HepG2 (cell line): ENCODE data around the gene XPC. TPM values are rescaled to one million over a fixed set of nuclear protein-coding genes. Genes with fewer than 3 reads are reported as not detected.
A peak's percentile ranks its signal among the peaks of the same experiment; 100 is the strongest.

Source experiments
- ARNTL ChIP-seq: sonication (generic); formaldehyde crosslinking; IDR thresholded peaks from 2 replicates; pipeline ENCODE4 v1.4.0; 2020; ENCODE audit warnings: mild to moderate bottlenecking, missing genetic modification reagents
- ASH2L ChIP-seq: fragments of 300-600, 200-600 bp; sonication (generic); IDR thresholded peaks from 2 replicates; pipeline ENCODE4 v1.7.0; 2017; ENCODE audit warnings: low read depth, mild to moderate bottlenecking, moderate library complexity, mixed read lengths, low read length; ENCODE audit not compliant: insufficient read length
- CERS6 ChIP-seq: sonication (generic); formaldehyde crosslinking; IDR thresholded peaks from 2 replicates; pipeline ENCODE4 v1.5.0; 2020; ENCODE audit warnings: missing genetic modification reagents
- E2F5 ChIP-seq: sonication (generic); formaldehyde crosslinking; conservative IDR thresholded peaks from 2 replicates; pipeline ENCODE4 v1.4.0; 2020; ENCODE audit warnings: missing genetic modification reagents
- ESRRA ChIP-seq: sonication (generic); formaldehyde crosslinking; IDR thresholded peaks from 2 replicates; pipeline ENCODE4 v1.5.1; 2020; ENCODE audit warnings: mild to moderate bottlenecking, low read depth, missing genetic modification reagents
- GLI4 ChIP-seq: sonication (generic); formaldehyde crosslinking; IDR thresholded peaks from 2 replicates; pipeline ENCODE4 v1.5.1; 2020; ENCODE audit warnings: missing genetic modification reagents, mild to moderate bottlenecking, moderate library complexity, borderline replicate concordance
- HBP1 ChIP-seq: IDR thresholded peaks from 2 replicates; pipeline ENCODE4 v1.6.1; 2016; ENCODE audit warnings: low read depth, control low read depth
- HMG20A ChIP-seq: IDR thresholded peaks from 2 replicates; pipeline ENCODE4 v1.6.1; 2016; ENCODE audit warnings: borderline replicate concordance
- IKZF4 ChIP-seq: sonication (generic); formaldehyde crosslinking; IDR thresholded peaks from 2 replicates; pipeline ENCODE4 v1.5.1; 2020; ENCODE audit warnings: borderline replicate concordance, mild to moderate bottlenecking, low read depth, missing genetic modification reagents; ENCODE audit errors: not compliant biosample characterization
- KDM5B ChIP-seq: sonication (generic); formaldehyde crosslinking; IDR thresholded peaks from 2 replicates; pipeline ENCODE4 v1.4.0; 2020; ENCODE audit warnings: missing genetic modification reagents, mild to moderate bottlenecking, borderline replicate concordance
- MAZ ChIP-seq, 2 experiments: sonication (generic) in 1 of 2; formaldehyde crosslinking in 1 of 2; IDR thresholded peaks; 2 replicates each; pipeline versions ENCODE4 v1.5.0 to v1.6.1; 2012 to 2020; ENCODE audit warnings: low read depth in 2 of 2, mild to moderate bottlenecking in 2 of 2, borderline replicate concordance in 1 of 2, improper control_type of control experiment in 1 of 2, low read length in 1 of 2, missing genetic modification reagents in 1 of 2, moderate library complexity in 1 of 2
- SETDB1 ChIP-seq: sonication (generic); formaldehyde crosslinking; IDR thresholded peaks from 2 replicates; pipeline ENCODE4 v1.5.1; 2020; ENCODE audit warnings: missing genetic modification reagents, mild to moderate bottlenecking, borderline replicate concordance
- SOX6 ChIP-seq, 2 experiments: fragments of 450-650 bp in 1 of 2; sonication (generic) in 1 of 2; formaldehyde crosslinking in 1 of 2; IDR thresholded peaks; 2 replicates each; pipeline versions ENCODE4 v1.4.0 to v1.6.1; 2017 to 2020; ENCODE audit warnings: antibody characterized with exemption in 1 of 2, mild to moderate bottlenecking in 1 of 2, missing genetic modification reagents in 1 of 2
- SRSF1 ChIP-seq: fragments of 200-400 bp; formaldehyde crosslinking; optimal IDR thresholded peaks from 2 replicates; pipeline ENCODE3; 2017; ENCODE audit warnings: mild to moderate bottlenecking, low read depth, low read length, moderate library complexity
- TOPORS ChIP-seq: sonication (generic); formaldehyde crosslinking; IDR thresholded peaks from 2 replicates; pipeline ENCODE4 v1.8.0; 2023; ENCODE audit warnings: mild to moderate bottlenecking, missing genetic modification reagents
- ZBTB26 ChIP-seq: IDR thresholded peaks from 2 replicates; pipeline ENCODE4 v1.6.1; 2016; ENCODE audit warnings: missing compliant biosample characterization, missing genetic modification reagents, borderline replicate concordance
- ZNF567 ChIP-seq: sonication (generic); formaldehyde crosslinking; IDR thresholded peaks from 2 replicates; pipeline ENCODE4 v1.8.1; 2023; ENCODE audit warnings: mild to moderate bottlenecking, missing genetic modification reagents, borderline replicate concordance
- ZNF577 ChIP-seq: sonication (generic); formaldehyde crosslinking; IDR thresholded peaks from 2 replicates; pipeline ENCODE4 v1.4.0; 2020; ENCODE audit warnings: mild to moderate bottlenecking, low read depth, missing genetic modification reagents, borderline replicate concordance
- polyA plus RNA-seq, 8 experiments: library from polyadenylated mRNA; depleted of rRNA in 3 of 8; stranded (reverse) in 7 of 8; unstranded in 1 of 8; fragments of >200 nt; fragmentation: Illumina TruSeq in 4 of 8; extraction: Trizol in 4 of 8; gene quantifications; 2 replicates each; pipeline versions ENCODE4 v1.2.1 to v1.2.3, GENCODE V29; 2011 to 2016; ENCODE audit warnings: low read depth in 4 of 8, missing spikeins in 1 of 8, mixed read lengths in 1 of 8; ENCODE audit not compliant: insufficient read depth in 1 of 8
- total RNA-seq, 5 experiments: library from RNA; depleted of rRNA; stranded (reverse); fragments of >200 nt; fragmentation: Illumina TruSeq; extraction: Trizol; gene quantifications; 2 replicates each; pipeline ENCODE4 v1.2.3, GENCODE V29; 2016; ENCODE audit warnings: low read depth in 1 of 5
- TF ChIP-seq, protein P1 (sequence below): sonication (generic); formaldehyde crosslinking; IDR thresholded peaks from 2 replicates; pipeline ENCODE4 v1.5.1; 2020; ENCODE audit warnings: missing genetic modification reagents, mild to moderate bottlenecking, borderline replicate concordance
- TF ChIP-seq, protein P2 (sequence below): sonication (generic); formaldehyde crosslinking; IDR thresholded peaks from 2 replicates; pipeline ENCODE4 v1.4.0; 2020; ENCODE audit warnings: low read depth, mild to moderate bottlenecking, missing genetic modification reagents

Gene XPC
- total and polyA plus RNA-seq, 2 of the 13 experiments (the other 11 are each of a cell fraction or from before 2014, with no cell fraction given): 9.4 to 24.1 TPM

DNA sequence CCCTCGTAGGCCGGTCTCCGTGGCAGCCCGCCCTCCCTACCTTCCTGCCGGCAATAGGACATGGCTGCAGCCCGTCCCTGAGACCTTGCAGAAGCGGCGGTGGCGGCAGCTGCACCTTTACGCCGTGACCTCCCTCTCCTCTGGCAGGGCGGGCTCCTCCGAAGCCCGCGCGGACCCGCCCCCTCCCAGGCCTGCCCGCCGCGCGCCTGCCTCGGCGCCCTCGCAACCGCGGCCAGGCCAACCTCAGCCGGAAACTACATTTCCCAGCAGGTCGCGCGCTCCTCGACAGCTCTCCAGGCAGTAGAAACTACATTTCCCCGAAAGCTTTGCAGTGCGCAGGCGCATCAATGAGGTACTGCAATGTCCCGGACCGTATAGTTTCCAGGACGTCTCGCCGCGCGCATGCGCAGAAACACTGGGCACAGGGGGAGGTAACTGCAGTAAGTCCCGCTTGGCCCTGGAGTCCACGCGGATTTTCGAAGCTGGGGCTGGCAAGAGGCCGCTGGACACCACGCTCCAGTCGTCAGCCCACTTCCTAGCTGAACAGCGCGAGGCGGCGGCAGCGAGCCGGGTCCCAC, 53.7 kb downstream of the XPC start, which contains the start of the genes CHCHD4 and TMEM43 (continued):
- TF ChIP-seq ZNF577 (CRISPR knock-in tag): no peak
- peak; percentile 31 for TF ChIP-seq ASH2L
- peak; percentile 2; the same call in 1 of the 2 replicates for TF ChIP-seq ESRRA
- TF ChIP-seq HBP1 (CRISPR knock-in tag): peak; percentile 50; the same call in 1 of the 2 replicates
- no peak for TF ChIP-seq ZNF567 (CRISPR knock-in tag)
- TF ChIP-seq MAZ (IDR thresholded peaks at IDR 0.05; ENCODE audit: borderline replicate concordance, low read depth, low read length): 0 out of 2 replicates have a peak, but pooled peaks have one; percentile 16
- peak; percentile 47 for TF ChIP-seq MAZ (CRISPR knock-in tag; IDR thresholded peaks at IDR 0.05; ENCODE audit: low read depth)
- peak; percentile 68; the same call in 1 of the 2 replicates for TF ChIP-seq TOPORS
- peak; percentile 57 for TF ChIP-seq E2F5
- TF ChIP-seq ARNTL (CRISPR knock-in tag): peak; percentile 59
- TF ChIP-seq, protein P1, sequence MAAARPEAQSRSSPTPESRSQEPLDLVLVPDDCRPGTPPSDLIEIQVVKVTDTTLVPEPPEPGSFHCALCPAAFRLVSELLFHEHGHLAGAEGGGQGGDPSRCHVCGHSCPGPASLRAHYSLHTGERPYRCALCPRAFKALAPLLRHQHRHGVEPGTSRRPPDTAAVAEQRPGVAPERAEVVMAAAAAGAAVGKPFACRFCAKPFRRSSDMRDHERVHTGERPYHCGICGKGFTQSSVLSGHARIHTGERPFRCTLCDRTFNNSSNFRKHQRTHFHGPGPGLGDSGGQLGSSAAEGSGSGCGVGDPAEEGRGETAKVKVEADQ (CRISPR knock-in tag): peak; percentile 83; the same call in 1 of the 2 replicates
- TF ChIP-seq, protein P2, sequence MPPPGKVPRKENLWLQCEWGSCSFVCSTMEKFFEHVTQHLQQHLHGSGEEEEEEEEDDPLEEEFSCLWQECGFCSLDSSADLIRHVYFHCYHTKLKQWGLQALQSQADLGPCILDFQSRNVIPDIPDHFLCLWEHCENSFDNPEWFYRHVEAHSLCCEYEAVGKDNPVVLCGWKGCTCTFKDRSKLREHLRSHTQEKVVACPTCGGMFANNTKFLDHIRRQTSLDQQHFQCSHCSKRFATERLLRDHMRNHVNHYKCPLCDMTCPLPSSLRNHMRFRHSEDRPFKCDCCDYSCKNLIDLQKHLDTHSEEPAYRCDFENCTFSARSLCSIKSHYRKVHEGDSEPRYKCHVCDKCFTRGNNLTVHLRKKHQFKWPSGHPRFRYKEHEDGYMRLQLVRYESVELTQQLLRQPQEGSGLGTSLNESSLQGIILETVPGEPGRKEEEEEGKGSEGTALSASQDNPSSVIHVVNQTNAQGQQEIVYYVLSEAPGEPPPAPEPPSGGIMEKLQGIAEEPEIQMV (CRISPR knock-in tag): peak; percentile 28
- no peak for TF ChIP-seq SRSF1
- TF ChIP-seq ZBTB26 (CRISPR knock-in tag): no peak
- 0 out of 2 replicates have a peak, but pooled peaks have one; percentile 6 for TF ChIP-seq HMG20A (CRISPR knock-in tag)
- TF ChIP-seq IKZF4: peak; percentile 65
- TF ChIP-seq CERS6 (CRISPR knock-in tag): no peak
- peak; percentile 47; the same call in 1 of the 2 replicates for TF ChIP-seq KDM5B (CRISPR knock-in tag)
- no peak for TF ChIP-seq SETDB1 (CRISPR knock-in tag)
- TF ChIP-seq GLI4: 0 out of 2 replicates have a peak, but pooled peaks have one; percentile 36
- TF ChIP-seq SOX6 (IDR thresholded peaks at IDR 0.05): no peak
- 0 out of 2 replicates have a peak, but pooled peaks have one; percentile 1 for TF ChIP-seq SOX6 (CRISPR knock-in tag; IDR thresholded peaks at IDR 0.05)
